HEK293 (cell line): ENCODE results near the gene RPL35.

ENCODE experiments used
- ZBTB7A ChIP-seq: fragments of 450-650 bp; formaldehyde crosslinking; IDR thresholded peaks from 2 replicates; pipeline ENCODE4 v1.5.1; 2016; ENCODE audit warnings: low read depth, missing biosample characterization, missing genetic modification characterization
- ZNF10 ChIP-seq: fragments of 450-650 bp; formaldehyde crosslinking; IDR thresholded peaks from 2 replicates; pipeline ENCODE4 v1.5.1; 2017; ENCODE audit warnings: missing biosample characterization, missing genetic modification characterization
- TF ChIP-seq, protein P1 (sequence below): fragments of 450-650 bp; formaldehyde crosslinking; IDR thresholded peaks from 2 replicates; pipeline ENCODE4 v1.5.1; 2016; ENCODE audit warnings: missing biosample characterization, missing genetic modification characterization
- TF ChIP-seq, protein P2 (sequence below): fragments of 450-650 bp; formaldehyde crosslinking; IDR thresholded peaks from 2 replicates; pipeline ENCODE4 v1.5.1; 2016; ENCODE audit warnings: missing biosample characterization, missing genetic modification characterization, low read depth
- TF ChIP-seq, protein P3 (sequence below): fragments of 450-650 bp; formaldehyde crosslinking; IDR thresholded peaks from 2 replicates; pipeline ENCODE4 v1.5.1; 2016; ENCODE audit warnings: missing biosample characterization, missing genetic modification characterization

DNA sequence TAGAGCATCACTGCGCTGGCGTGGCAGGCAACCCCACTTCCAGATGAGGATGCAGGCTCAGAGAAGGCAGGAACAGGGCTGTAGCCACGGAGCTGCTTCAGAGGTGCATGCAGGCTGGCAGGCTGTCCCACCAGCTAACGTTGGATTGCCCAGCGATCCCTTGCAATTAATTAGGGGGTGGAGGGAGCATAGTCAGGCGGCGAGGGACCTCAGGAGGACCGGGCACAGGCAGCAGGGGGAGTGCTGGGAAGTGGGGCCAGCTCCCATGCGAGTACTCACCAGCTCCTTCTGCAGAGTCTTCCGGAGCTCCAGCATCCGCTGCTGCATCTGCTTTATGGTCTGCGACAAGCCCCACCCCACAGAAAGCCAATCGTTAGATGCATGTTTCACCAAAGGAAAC is 20.5 kb upstream of the RPL35 start:
- TF ChIP-seq ZNF10 (tag by site-specific recombination): no peak
- no peak for TF ChIP-seq ZBTB7A
- TF ChIP-seq, protein P1, sequence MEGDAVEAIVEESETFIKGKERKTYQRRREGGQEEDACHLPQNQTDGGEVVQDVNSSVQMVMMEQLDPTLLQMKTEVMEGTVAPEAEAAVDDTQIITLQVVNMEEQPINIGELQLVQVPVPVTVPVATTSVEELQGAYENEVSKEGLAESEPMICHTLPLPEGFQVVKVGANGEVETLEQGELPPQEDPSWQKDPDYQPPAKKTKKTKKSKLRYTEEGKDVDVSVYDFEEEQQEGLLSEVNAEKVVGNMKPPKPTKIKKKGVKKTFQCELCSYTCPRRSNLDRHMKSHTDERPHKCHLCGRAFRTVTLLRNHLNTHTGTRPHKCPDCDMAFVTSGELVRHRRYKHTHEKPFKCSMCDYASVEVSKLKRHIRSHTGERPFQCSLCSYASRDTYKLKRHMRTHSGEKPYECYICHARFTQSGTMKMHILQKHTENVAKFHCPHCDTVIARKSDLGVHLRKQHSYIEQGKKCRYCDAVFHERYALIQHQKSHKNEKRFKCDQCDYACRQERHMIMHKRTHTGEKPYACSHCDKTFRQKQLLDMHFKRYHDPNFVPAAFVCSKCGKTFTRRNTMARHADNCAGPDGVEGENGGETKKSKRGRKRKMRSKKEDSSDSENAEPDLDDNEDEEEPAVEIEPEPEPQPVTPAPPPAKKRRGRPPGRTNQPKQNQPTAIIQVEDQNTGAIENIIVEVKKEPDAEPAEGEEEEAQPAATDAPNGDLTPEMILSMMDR (tag by site-specific recombination): no peak
- TF ChIP-seq, protein P2, sequence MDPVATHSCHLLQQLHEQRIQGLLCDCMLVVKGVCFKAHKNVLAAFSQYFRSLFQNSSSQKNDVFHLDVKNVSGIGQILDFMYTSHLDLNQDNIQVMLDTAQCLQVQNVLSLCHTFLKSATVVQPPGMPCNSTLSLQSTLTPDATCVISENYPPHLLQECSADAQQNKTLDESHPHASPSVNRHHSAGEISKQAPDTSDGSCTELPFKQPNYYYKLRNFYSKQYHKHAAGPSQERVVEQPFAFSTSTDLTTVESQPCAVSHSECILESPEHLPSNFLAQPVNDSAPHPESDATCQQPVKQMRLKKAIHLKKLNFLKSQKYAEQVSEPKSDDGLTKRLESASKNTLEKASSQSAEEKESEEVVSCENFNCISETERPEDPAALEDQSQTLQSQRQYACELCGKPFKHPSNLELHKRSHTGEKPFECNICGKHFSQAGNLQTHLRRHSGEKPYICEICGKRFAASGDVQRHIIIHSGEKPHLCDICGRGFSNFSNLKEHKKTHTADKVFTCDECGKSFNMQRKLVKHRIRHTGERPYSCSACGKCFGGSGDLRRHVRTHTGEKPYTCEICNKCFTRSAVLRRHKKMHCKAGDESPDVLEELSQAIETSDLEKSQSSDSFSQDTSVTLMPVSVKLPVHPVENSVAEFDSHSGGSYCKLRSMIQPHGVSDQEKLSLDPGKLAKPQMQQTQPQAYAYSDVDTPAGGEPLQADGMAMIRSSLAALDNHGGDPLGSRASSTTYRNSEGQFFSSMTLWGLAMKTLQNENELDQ (tag by site-specific recombination): no peak
- TF ChIP-seq, protein P3, sequence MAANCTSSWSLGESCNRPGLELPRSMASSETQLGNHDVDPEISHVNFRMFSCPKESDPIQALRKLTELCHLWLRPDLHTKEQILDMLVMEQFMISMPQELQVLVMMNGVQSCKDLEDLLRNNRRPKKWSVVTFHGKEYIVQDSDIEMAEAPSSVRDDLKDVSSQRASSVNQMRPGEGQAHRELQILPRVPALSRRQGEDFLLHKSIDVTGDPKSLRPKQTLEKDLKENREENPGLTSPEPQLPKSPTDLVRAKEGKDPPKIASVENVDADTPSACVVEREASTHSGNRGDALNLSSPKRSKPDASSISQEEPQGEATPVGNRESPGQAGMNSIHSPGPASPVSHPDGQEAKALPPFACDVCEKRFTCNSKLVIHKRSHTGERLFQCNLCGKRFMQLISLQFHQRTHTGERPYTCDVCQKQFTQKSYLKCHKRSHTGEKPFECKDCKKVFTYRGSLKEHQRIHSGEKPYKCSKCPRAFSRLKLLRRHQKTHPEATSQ (tag by site-specific recombination): no peak
